ENCODE measurements around the gene DET1.

DNA sequence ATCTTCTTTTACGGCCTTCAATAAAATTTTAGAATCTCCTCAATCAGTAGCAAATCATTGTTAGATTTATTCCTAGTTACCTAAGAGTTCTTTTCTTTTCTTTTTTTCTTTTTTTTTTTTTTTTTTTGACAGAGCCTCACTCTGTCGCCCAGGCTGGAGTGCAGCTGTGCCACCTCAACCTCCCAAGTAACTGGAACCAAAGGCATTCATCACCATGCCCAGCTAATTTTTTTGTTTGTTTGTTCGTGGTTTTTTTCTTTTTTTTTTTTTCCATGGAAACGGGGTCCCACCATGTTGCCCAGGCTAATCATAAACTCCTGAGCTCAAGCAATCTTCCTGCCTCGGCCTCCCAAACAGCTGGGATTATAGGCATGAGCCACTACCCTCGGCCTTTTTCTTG lies 44.3 kb upstream of the DET1 start:
- no peak for TF ChIP-seq POLR2A (IDR thresholded peaks at IDR 0.05)
- TF ChIP-seq, protein P1, sequence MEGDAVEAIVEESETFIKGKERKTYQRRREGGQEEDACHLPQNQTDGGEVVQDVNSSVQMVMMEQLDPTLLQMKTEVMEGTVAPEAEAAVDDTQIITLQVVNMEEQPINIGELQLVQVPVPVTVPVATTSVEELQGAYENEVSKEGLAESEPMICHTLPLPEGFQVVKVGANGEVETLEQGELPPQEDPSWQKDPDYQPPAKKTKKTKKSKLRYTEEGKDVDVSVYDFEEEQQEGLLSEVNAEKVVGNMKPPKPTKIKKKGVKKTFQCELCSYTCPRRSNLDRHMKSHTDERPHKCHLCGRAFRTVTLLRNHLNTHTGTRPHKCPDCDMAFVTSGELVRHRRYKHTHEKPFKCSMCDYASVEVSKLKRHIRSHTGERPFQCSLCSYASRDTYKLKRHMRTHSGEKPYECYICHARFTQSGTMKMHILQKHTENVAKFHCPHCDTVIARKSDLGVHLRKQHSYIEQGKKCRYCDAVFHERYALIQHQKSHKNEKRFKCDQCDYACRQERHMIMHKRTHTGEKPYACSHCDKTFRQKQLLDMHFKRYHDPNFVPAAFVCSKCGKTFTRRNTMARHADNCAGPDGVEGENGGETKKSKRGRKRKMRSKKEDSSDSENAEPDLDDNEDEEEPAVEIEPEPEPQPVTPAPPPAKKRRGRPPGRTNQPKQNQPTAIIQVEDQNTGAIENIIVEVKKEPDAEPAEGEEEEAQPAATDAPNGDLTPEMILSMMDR (IDR thresholded peaks at IDR 0.05), result no peak

Data from transverse colon (tissue), 3 donors.